GM10248 (cell line): Measurements from ENCODE around the gene PPP2R5E.
A peak's percentile ranks its signal among the peaks of the same experiment; 100 is the strongest.

Source experiments
- CTCF ChIA-PET: fragments of 300-600 bp; sonication (Branson Sonifier 250); formaldehyde crosslinking; extraction: SDS; loops from one replicate; lab custom pipeline; 2021; ENCODE audit warnings: antibody characterized with exemption; lab: Yijun Ruan, JAX
- POLR2A ChIA-PET: fragments of 350-650 bp; sonication (Branson Sonifier 250); formaldehyde crosslinking; extraction: SDS; loops from one replicate; lab custom pipeline; 2020; ENCODE audit warnings: antibody characterized with exemption; lab: Yijun Ruan, JAX
- DNase-seq: peaks from one replicate; pipeline ENCODE4 v3.0.0; 2012; ENCODE audit errors: extremely low spot score
- CTCF ChIP-seq: IDR thresholded peaks from 2 replicates; pipeline ENCODE4 v1.5.1; 2012; ENCODE audit warnings: mild to moderate bottlenecking, low read depth; ENCODE audit errors: extremely low read depth, missing control alignments, control extremely low read depth

PPP2R5E gene

GRCh38 chr14:63544591-63545299 lies 1.6 kb upstream of the PPP2R5E start:
- TF ChIP-seq CTCF: peak; percentile 54
- ChIA-PET POLR2A (no interaction called here), CTCF (interaction anchor here (0.5 to 2.0 kb wide), 5 partner anchors 10 to 156 kb away, joined by 3 to 10 read pairs (median 4); no protein-coding TSS in a partner anchor)

GRCh38 chr14:63543826-63544406 lies 739 bp upstream of the PPP2R5E start:
- DNase-seq: no peak
- ChIA-PET CTCF (interaction anchor here (0.5 to 2.0 kb wide), 8 partner anchors 9 to 166 kb away, joined by 3 to 10 read pairs (median 4); no protein-coding TSS in a partner anchor), POLR2A (interaction anchor here (0.6 to 1.7 kb wide), 2 partner anchors 98 to 164 kb away, joined by 4 to 5 read pairs; partner anchors contain the start of gene WDR89)
- TF ChIP-seq CTCF: no peak

More at GRCh38 chr14:63544591-63545299, 1.6 kb upstream of the PPP2R5E start:
- DNase-seq: no peak

GRCh38 chr14:63542231-63542999 lies 762 bp downstream of the PPP2R5E start:
- POLR2A ChIA-PET: interaction anchor here (0.7 to 1.7 kb wide), 2 partner anchors 100 to 213 kb away, joined by 4 to 6 read pairs; partner anchors contain the start of gene WDR89
- CTCF ChIA-PET: interaction anchor here (0.9 to 2.0 kb wide), 3 partner anchors 10 to 762 kb away, joined by 3 to 7 read pairs (median 6); no protein-coding TSS in a partner anchor
- DNase-seq: no peak
- TF ChIP-seq CTCF: no peak

- TF ChIP-seq CTCF: no peak
- DNase-seq: no peak
- CTCF ChIA-PET: no interaction called here
- POLR2A ChIA-PET: no interaction called here
These were observed 7.3 kb downstream of the PPP2R5E start for GRCh38 chr14:63535918-63536317.

GRCh38 chr14:63533474-63533873 lies 9.7 kb downstream of the PPP2R5E start:
- DNase-seq: no peak
- no peak for TF ChIP-seq CTCF
- ChIA-PET POLR2A (no interaction called here), CTCF (no interaction called here)
